ENCODE results near the gene LIPG. TPM values are rescaled to one million over a fixed set of nuclear protein-coding genes. Genes with fewer than 3 reads are reported as not detected.

Gene LIPG
- total and polyA plus RNA-seq, 2 of the 13 experiments (the other 11 are each of a cell fraction or from before 2014, with no cell fraction given): 0.96 to 10.8 TPM

GRCh38 chr18:49639643-49640391 lies 78.0 kb downstream of the LIPG start:
- no TSS peak for BruUV-seq (replicated peaks)
- H3K4me1 ChIP-seq (ENCODE audit: insufficient read depth, low read length): peaks cover 38% of the 10 kb centered on the region
- H3K4me3 ChIP-seq (replicated peaks in 1 of 3; ENCODE audit: insufficient read depth in 1 of 3, low read depth in 2 of 3, low read length in 3 of 3): no peak overlapping the region; a peak in 1 of 6 replicates
- no peak for DNase-seq (ENCODE audit: low spot score)
- intact Hi-C loops (cut with micrococcal nuclease; ENCODE audit: unreplicated experiment) (loop anchor here (10.0 kb wide), 1 partner anchor 85 kb away; no protein-coding TSS in a partner anchor), in situ Hi-C loops (cut with HindIII; ENCODE audit: extremely low pct_ligation_motif_present, low pct_unique_long_range_greater_than_20kb) (no loop called here)
- no peak for FAIRE-seq
- no peaks in the 10 kb centered on the region for H3K9me3 ChIP-seq (ENCODE audit: low read length)
- ChIA-PET CTCF (ENCODE audit: low intra/inter-chr PET ratio, low total read pairs) (no interaction called here), POLR2A (no interaction called here)
- no peak overlapping the region for H2AFZ ChIP-seq (ENCODE audit: low read length)
- H3K4me2 ChIP-seq (ENCODE audit: low read depth, low read length): no peak overlapping the region; the same call in 1 of the 2 replicates
- no peak overlapping the region for H3K9ac ChIP-seq (ENCODE audit: insufficient read depth, low read depth, low read length)
- 65% methylated on average over 10 of the region's 13 CpGs for WGBS (ENCODE audit: low lambda C conversion rate)
- no peaks in the 10 kb centered on the region for H3K79me2 ChIP-seq (ENCODE audit: insufficient read depth, low read length)
- no peaks in the 10 kb centered on the region for H3K27me3 ChIP-seq (ENCODE audit: control insufficient read depth in 1 of 2, insufficient read depth in 2 of 2, low read length in 2 of 2)
- no peaks in the 10 kb centered on the region for H4K20me1 ChIP-seq (ENCODE audit: insufficient read depth, low read length)
- H3K27ac ChIP-seq (ENCODE audit: extremely low read length, insufficient read depth, low read length): peak overlapping the region; percentile 89
- peak; percentile 48 for ATAC-seq
- H3K36me3 ChIP-seq (replicated peaks in 1 of 2; ENCODE audit: control insufficient read depth in 1 of 2, insufficient read depth in 2 of 2, low read length in 2 of 2): no peaks in the 10 kb centered on the region
- 0 out of 2 replicates have a peak, but pooled peaks have one; percentile 45 for TF ChIP-seq MAFF (IDR thresholded peaks at IDR 0.05; ENCODE audit: low read depth, low read length)
- TF ChIP-seq ZNF883 (CRISPR knock-in tag; IDR thresholded peaks at IDR 0.05; ENCODE audit: not compliant biosample characterization): peak; percentile 21
- TF ChIP-seq MAFG (CRISPR knock-in tag; IDR thresholded peaks at IDR 0.05): peak; percentile 66
- no peak for TF ChIP-seq ZNF276 (CRISPR knock-in tag; IDR thresholded peaks at IDR 0.05; ENCODE audit: low read depth)
- peak; percentile 63; the same call in 1 of the 2 replicates for TF ChIP-seq ZNF263 (CRISPR knock-in tag; IDR thresholded peaks at IDR 0.05)
- TF ChIP-seq ZNF891 (CRISPR knock-in tag; IDR thresholded peaks at IDR 0.05): 0 out of 2 replicates have a peak, but pooled peaks have one; percentile 15
- TF ChIP-seq STAG1 (CRISPR knock-in tag; IDR thresholded peaks at IDR 0.05): no peak
- 0 out of 2 replicates have a peak, but pooled peaks have one; percentile 14 for TF ChIP-seq POGK (CRISPR knock-in tag; conservative IDR thresholded peaks at IDR 0.05)
- TF ChIP-seq ZBTB4 (CRISPR knock-in tag; IDR thresholded peaks at IDR 0.05; ENCODE audit: borderline replicate concordance): 0 out of 2 replicates have a peak, but pooled peaks have one; percentile 58
- TF ChIP-seq FOSL2 (CRISPR knock-in tag; IDR thresholded peaks at IDR 0.05): peak; percentile 22; the same call in 1 of the 2 replicates
- no peak for TF ChIP-seq GATA4 (IDR thresholded peaks at IDR 0.05; ENCODE audit: borderline replicate concordance, low read depth)
- 0 out of 2 replicates have a peak, but pooled peaks have one; percentile 53 for TF ChIP-seq FOXO4 (CRISPR knock-in tag; conservative IDR thresholded peaks at IDR 0.05)
- TF ChIP-seq MAFK (conservative IDR thresholded peaks at IDR 0.05 in 1 of 2, IDR thresholded peaks at IDR 0.05 in 1 of 2; ENCODE audit: low read length in 2 of 2): peak; percentile 29 to 53; a peak in 2 of 4 replicates
- 0 out of 2 replicates have a peak, but pooled peaks have one; percentile 29 for TF ChIP-seq ZNF777 (CRISPR knock-in tag; IDR thresholded peaks at IDR 0.05)
- TF ChIP-seq ZNF768 (CRISPR knock-in tag; IDR thresholded peaks at IDR 0.05): peak; percentile 76
